Measurements from ENCODE around the gene SATB2. TPM values are rescaled to one million over a fixed set of nuclear protein-coding genes. Genes with fewer than 3 reads are reported as not detected.

SATB2 gene
- total RNA-seq, 1 donor from 2014 or later = 1.2 TPM

GRCh38 chr2:199356412-199356811 is 101.3 kb downstream of the SATB2 start:
- no peaks in the 10 kb centered on the region for H3K27me3 ChIP-seq
- no peaks in the 10 kb centered on the region for H3K9me3 ChIP-seq
- intact Hi-C loops (cut with DNase I) = no loop called here
- TF ChIP-seq CTCF (IDR thresholded peaks at IDR 0.05) = no peak
- DNase-seq (ENCODE audit: low spot score in 2 of 2) = no peak
- no peaks in the 10 kb centered on the region for H3K4me1 ChIP-seq
- no peak overlapping the region for H3K4me3 ChIP-seq
- no peak overlapping the region for H3K27ac ChIP-seq
- H3K36me3 ChIP-seq = no peaks in the 10 kb centered on the region

- Histone ChIP-seq H3K36me3 (peaks cover 0 to 7% of the 10 kb centered on the region in 2 donors), H3K27me3 (no peaks in the 10 kb centered on the region), H3K27ac (no peak overlapping the region), H3K4me3 (no peak overlapping the region), H3K4me1 (no peaks in the 10 kb centered on the region), H3K9me3 (no peaks in the 10 kb centered on the region)
- intact Hi-C loops (cut with DNase I) = no loop called here
- no peak for DNase-seq (ENCODE audit: low spot score in 2 of 2)
- no peak for TF ChIP-seq CTCF (IDR thresholded peaks at IDR 0.05)
Measured at GRCh38 chr2:199348871-199349270, 108.9 kb downstream of the SATB2 start.

DNA sequence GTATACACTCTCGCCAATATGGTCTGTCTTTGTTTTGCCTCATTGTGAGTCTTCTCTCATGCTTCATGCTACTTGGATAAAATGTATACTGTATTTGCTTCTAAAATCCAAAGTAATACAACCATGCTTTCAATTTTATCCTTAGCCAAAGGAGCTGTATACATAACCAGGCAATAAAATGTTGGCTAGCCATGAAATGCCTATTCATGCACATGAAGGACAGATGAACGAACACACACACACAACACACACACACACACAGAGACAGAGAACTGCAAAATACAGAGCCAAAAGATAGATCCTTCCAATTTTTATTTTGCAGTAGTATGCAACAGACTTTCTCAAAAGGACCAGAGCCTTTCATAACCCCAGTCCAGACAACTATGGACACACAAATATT is 113.7 kb downstream of the SATB2 start:
- H3K9me3 ChIP-seq = no peaks in the 10 kb centered on the region
- no peaks in the 10 kb centered on the region for H3K4me1 ChIP-seq
- no peaks in the 10 kb centered on the region for H3K27me3 ChIP-seq
- intact Hi-C loops (cut with DNase I) = no loop called here
- H3K4me3 ChIP-seq = no peak overlapping the region
- no peak for DNase-seq (ENCODE audit: low spot score in 2 of 2)
- H3K27ac ChIP-seq = no peak overlapping the region
- peaks cover 0 to 7% of the 10 kb centered on the region in 2 donors for H3K36me3 ChIP-seq
- TF ChIP-seq CTCF (IDR thresholded peaks at IDR 0.05) = no peak

- intact Hi-C loops (cut with DNase I) = no loop called here
- no peak for DNase-seq (ENCODE audit: low spot score in 2 of 2)
- Histone ChIP-seq H3K4me3 (no peak overlapping the region), H3K36me3 (no peaks in the 10 kb centered on the region), H3K27me3 (no peaks in the 10 kb centered on the region), H3K9me3 (no peaks in the 10 kb centered on the region), H3K4me1 (no peaks in the 10 kb centered on the region), H3K27ac (no peak overlapping the region)
- TF ChIP-seq CTCF (IDR thresholded peaks at IDR 0.05) = no peak
Measured at GRCh38 chr2:199342334-199342733, 115.4 kb downstream of the SATB2 start.

GRCh38 chr2:199341123-199341522 is 116.6 kb downstream of the SATB2 start:
- Histone ChIP-seq H3K4me1 (no peaks in the 10 kb centered on the region), H3K27me3 (no peaks in the 10 kb centered on the region), H3K9me3 (no peaks in the 10 kb centered on the region), H3K36me3 (no peaks in the 10 kb centered on the region), H3K4me3 (no peak overlapping the region), H3K27ac (no peak overlapping the region)
- intact Hi-C loops (cut with DNase I) = no loop called here
- DNase-seq (ENCODE audit: low spot score in 2 of 2) = no peak
- TF ChIP-seq CTCF (IDR thresholded peaks at IDR 0.05) = no peak

DNA sequence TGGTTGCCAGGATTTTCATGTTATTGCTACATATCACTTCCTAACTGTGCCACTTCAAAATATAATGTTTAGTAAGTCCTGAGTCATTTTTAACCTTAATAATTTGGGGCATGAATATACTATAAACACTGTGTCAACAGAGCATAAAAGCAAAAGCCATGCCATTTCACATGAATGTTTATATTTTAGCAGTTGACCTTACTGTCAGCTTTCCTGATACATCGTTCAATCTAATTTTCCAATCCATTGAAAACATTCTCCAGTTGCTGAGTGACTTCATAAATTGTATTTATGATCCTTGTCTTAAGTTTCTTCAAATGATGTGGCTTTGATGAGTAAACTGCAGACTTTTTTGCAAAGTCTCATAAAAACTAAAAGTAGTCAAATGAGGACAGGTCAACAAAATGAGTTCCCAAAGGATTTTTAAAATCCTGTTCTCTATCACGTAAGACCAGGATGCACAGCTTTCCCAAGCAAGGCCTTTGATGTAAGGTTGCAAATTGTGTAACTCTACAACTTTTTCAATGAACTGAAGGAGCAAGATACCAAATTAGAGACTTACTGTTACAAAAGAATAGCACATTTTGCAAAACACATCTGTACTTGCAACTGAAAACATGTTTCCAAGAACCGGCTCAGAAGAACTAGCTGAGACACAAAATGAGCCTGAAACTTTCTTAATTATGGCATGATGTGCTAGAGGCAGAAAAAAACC is 117.7 kb downstream of the SATB2 start:
- no peak overlapping the region for H3K27ac ChIP-seq
- no peaks in the 10 kb centered on the region for H3K36me3 ChIP-seq
- H3K27me3 ChIP-seq = no peaks in the 10 kb centered on the region
- no peak overlapping the region for H3K4me3 ChIP-seq
- H3K4me1 ChIP-seq = no peaks in the 10 kb centered on the region
- DNase-seq (ENCODE audit: low spot score in 2 of 2) = no peak
- intact Hi-C loops (cut with DNase I) = no loop called here
- TF ChIP-seq CTCF (IDR thresholded peaks at IDR 0.05) = no peak
- no peaks in the 10 kb centered on the region for H3K9me3 ChIP-seq

Data from ascending aorta (tissue), 2 donors.